Measurements from ENCODE around the gene IQGAP3. TPM values are rescaled to one million over a fixed set of nuclear protein-coding genes. Genes with fewer than 3 reads are reported as not detected.

IQGAP3 gene
- total RNA-seq, 6 donors from 2014 or later = under 0.01 to 16.0 (median 2.2) TPM

- H3K27me3 ChIP-seq = no peaks in the 10 kb centered on the region
- no peaks in the 10 kb centered on the region for H3K9me3 ChIP-seq
- H3K4me3 ChIP-seq = peak overlapping the region in 1 of 4 donors; percentile 66
- 35 to 59% methylated on average over 3 of the region's 3 CpGs for WGBS, 2 donors
- H3K4me1 ChIP-seq = peaks cover 13 to 24% (median 22%) of the 10 kb centered on the region in 4 donors
- DNase-seq (no peak), ATAC-seq (ENCODE audit: low FRiP score in 2 of 2) (no peak)
- no peak overlapping the region for H3K27ac ChIP-seq
- peaks cover 0 to 37% (median 19%) of the 10 kb centered on the region in 4 donors for H3K36me3 ChIP-seq
- TF ChIP-seq EP300 (IDR thresholded peaks at IDR 0.05) = no peak
- TF ChIP-seq, protein P1, sequence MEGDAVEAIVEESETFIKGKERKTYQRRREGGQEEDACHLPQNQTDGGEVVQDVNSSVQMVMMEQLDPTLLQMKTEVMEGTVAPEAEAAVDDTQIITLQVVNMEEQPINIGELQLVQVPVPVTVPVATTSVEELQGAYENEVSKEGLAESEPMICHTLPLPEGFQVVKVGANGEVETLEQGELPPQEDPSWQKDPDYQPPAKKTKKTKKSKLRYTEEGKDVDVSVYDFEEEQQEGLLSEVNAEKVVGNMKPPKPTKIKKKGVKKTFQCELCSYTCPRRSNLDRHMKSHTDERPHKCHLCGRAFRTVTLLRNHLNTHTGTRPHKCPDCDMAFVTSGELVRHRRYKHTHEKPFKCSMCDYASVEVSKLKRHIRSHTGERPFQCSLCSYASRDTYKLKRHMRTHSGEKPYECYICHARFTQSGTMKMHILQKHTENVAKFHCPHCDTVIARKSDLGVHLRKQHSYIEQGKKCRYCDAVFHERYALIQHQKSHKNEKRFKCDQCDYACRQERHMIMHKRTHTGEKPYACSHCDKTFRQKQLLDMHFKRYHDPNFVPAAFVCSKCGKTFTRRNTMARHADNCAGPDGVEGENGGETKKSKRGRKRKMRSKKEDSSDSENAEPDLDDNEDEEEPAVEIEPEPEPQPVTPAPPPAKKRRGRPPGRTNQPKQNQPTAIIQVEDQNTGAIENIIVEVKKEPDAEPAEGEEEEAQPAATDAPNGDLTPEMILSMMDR (IDR thresholded peaks at IDR 0.05) = peak in 3 of 6 experiments; percentile 14 to 23 (median 15)
Measured at GRCh38 chr1:156599811-156600210, 27.4 kb upstream of the IQGAP3 start.

DNA sequence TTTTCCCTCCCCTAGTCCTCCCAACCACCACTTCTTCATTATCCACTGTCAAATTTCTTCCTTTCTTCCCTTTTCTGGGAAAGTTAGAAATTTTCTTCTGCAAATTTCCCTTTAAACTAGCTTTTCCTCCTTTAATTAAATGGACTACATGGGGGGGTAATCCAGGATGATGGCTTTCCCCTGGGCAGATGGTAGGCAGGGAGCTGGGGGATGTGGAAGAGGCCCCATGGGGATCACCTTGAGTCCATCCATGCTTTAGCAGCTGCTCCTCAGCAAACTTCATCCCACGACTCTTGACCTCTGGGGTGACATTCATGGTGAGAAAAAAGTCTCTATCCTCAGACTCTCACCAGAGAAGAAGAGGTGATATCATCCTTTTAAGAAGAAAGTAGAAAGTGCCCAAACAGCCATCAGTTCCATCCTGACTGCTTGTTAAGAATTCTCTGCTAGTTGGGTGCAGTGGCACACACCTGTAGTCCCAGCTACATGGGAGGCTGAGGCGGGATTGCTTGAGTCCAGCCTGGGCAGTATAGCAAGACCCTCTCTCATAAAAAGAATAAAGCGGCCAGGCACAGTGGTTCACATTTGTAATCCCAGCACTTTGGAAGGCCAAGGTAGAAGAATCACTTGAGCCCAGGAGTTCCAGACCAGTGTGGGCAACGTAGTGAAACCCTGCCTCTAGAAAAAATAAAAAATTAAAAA, 26.5 kb upstream of the IQGAP3 start:
- Histone ChIP-seq H3K9me3 (no peaks in the 10 kb centered on the region), H3K27ac (no peak overlapping the region), H3K4me3 (no peak overlapping the region), H3K4me1 (peaks cover 13 to 24% (median 22%) of the 10 kb centered on the region in 4 donors), H3K36me3 (peaks cover 0 to 46% (median 22%) of the 10 kb centered on the region in 4 donors), H3K27me3 (no peaks in the 10 kb centered on the region)
- 97% methylated on average over 4 of the region's 4 CpGs for WGBS, 2 donors
- TF ChIP-seq, protein P1 (IDR thresholded peaks at IDR 0.05) = no peak
- TF ChIP-seq POLR2AphosphoS5 (IDR thresholded peaks at IDR 0.05) = no peak
- TF ChIP-seq EP300 (IDR thresholded peaks at IDR 0.05) = no peak
- TF ChIP-seq POLR2A (IDR thresholded peaks at IDR 0.05) = no peak
- DNase-seq = no peak
- ATAC-seq (ENCODE audit: low FRiP score in 2 of 2) = no peak

GRCh38 chr1:156598125-156598524, 25.8 kb upstream of the IQGAP3 start:
- H3K27ac ChIP-seq = no peak overlapping the region
- no peaks in the 10 kb centered on the region for H3K9me3 ChIP-seq
- H3K4me3 ChIP-seq = no peak overlapping the region
- H3K36me3 ChIP-seq = peaks cover 0 to 51% (median 22%) of the 10 kb centered on the region in 4 donors
- no peak for DNase-seq
- H3K27me3 ChIP-seq = no peaks in the 10 kb centered on the region
- peaks cover 13 to 24% (median 22%) of the 10 kb centered on the region in 4 donors for H3K4me1 ChIP-seq
- TF ChIP-seq POLR2AphosphoS5 (IDR thresholded peaks at IDR 0.05) (no peak), POLR2A (IDR thresholded peaks at IDR 0.05) (no peak)
- WGBS, 2 donors = 92 to 100% methylated on average over 4 to 5 of the region's 5 CpGs
- no peak for ATAC-seq (ENCODE audit: low FRiP score in 2 of 2)

DNA sequence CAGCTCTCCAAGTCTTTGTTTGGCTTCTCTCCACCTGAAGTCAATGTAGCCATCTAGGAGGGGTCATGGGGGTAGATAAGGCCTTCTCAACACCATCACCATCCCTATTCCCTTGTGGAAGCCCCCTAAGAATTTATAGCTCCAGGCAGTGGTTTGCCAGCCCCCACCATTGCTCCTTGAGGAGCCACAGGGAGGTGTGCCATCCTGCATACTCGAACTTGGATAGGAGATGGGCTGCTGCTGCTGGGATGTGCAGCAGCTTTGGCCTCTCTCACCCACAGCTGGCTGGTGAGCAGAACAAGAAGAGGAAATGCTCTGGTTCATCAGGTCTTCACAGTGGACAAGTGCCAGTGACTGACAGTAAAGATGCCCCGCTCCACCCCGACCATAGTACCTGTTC, 24.1 kb upstream of the IQGAP3 start:
- H3K4me3 ChIP-seq = no peak overlapping the region
- ATAC-seq (ENCODE audit: low FRiP score in 2 of 2) (no peak), DNase-seq (no peak)
- peaks cover 15 to 28% (median 20%) of the 10 kb centered on the region in 4 donors for H3K4me1 ChIP-seq
- H3K27ac ChIP-seq = no peak overlapping the region
- H3K27me3 ChIP-seq = no peaks in the 10 kb centered on the region
- WGBS, 2 donors = 92 to 100% methylated on average over 2 to 3 of the region's 3 CpGs
- peaks cover 0 to 51% (median 23%) of the 10 kb centered on the region in 4 donors for H3K36me3 ChIP-seq
- H3K9me3 ChIP-seq = no peaks in the 10 kb centered on the region
- TF ChIP-seq POLR2AphosphoS5 (IDR thresholded peaks at IDR 0.05) = no peak
- TF ChIP-seq POLR2A (IDR thresholded peaks at IDR 0.05) = no peak
- TF ChIP-seq EP300 (IDR thresholded peaks at IDR 0.05) = no peak
- TF ChIP-seq, protein P1 (IDR thresholded peaks at IDR 0.05) = no peak

DNA sequence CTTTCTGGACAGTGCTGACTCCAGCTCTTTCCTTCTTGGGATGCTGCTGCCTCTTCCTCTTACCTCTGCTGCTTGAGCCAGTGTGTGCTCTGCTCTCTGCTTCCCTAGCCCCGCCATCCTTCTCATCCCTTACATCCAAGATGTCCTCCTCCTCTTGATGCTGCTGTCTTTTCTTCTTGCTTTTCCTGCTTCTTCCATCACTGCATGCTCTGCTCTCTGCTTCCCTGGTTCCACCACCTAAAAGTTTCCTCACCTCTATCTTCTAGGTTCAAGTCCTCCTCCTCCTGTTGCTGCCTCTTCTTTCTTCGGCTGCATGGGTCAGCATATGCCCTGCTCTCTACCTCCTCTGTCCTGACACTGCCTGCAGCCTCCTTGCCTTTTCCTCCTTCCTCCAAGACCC, 22.7 kb upstream of the IQGAP3 start:
- ATAC-seq (ENCODE audit: low FRiP score in 2 of 2) (no peak), DNase-seq (no peak)
- Histone ChIP-seq H3K4me3 (no peak overlapping the region), H3K27ac (no peak overlapping the region), H3K36me3 (peaks cover 0 to 51% (median 23%) of the 10 kb centered on the region in 4 donors), H3K9me3 (no peaks in the 10 kb centered on the region), H3K4me1 (peaks cover 11 to 23% (median 12%) of the 10 kb centered on the region in 4 donors), H3K27me3 (no peaks in the 10 kb centered on the region)
- no peak for TF ChIP-seq EP300 (IDR thresholded peaks at IDR 0.05)
- TF ChIP-seq, protein P1 (IDR thresholded peaks at IDR 0.05) = no peak
- TF ChIP-seq POLR2A (IDR thresholded peaks at IDR 0.05) = no peak
- TF ChIP-seq POLR2AphosphoS5 (IDR thresholded peaks at IDR 0.05) = no peak
- WGBS, 2 donors = 89 to 92% methylated on average over 2 of the region's 2 CpGs
